ENCODE measurements around the gene COL5A1.

The COL5A1 gene

DNA sequence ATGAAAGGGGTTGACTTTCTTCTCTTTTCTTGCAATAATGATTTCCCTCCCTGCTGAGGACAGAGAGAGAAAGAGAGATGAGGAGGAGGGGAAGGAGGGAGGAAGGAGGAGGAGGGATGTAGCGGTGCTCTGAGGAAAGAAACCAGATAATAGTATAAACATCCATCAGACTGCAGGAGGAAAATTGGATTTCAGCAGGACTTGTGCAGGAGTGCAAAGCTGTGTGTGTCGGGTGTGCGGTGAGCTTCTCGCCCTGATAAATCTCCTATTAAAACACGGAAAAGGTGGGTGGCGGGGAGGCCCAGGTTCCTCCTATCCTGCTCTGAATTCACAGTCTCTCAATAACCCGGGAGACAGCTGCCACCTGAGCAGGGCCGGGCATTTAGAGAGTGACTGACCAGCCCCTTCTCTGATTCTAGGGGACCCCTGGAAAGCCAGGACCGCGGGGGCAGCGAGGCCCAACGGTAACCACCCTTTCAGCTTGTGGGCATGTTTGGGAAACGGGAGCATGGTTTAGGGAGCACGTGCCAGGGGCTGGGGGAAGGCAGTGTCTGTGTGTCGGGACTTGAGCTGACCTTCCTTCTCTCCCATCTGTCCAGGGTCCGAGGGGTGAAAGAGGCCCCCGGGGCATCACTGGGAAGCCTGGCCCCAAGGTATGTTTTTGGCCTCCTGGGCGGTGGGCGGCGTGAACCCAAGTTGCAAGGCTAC is 153.2 kb downstream of the COL5A1 start:
- no peaks in the 10 kb centered on the region for H3K27me3 Mint-ChIP-seq
- H3K9me3 Mint-ChIP-seq, result no peaks in the 10 kb centered on the region
- H3K36me3 Mint-ChIP-seq, result no peaks in the 10 kb centered on the region
- no peaks in the 10 kb centered on the region for H3K4me1 Mint-ChIP-seq
- no peak overlapping the region for H3K27ac Mint-ChIP-seq
- H3K4me3 Mint-ChIP-seq, result no peak overlapping the region

DNA sequence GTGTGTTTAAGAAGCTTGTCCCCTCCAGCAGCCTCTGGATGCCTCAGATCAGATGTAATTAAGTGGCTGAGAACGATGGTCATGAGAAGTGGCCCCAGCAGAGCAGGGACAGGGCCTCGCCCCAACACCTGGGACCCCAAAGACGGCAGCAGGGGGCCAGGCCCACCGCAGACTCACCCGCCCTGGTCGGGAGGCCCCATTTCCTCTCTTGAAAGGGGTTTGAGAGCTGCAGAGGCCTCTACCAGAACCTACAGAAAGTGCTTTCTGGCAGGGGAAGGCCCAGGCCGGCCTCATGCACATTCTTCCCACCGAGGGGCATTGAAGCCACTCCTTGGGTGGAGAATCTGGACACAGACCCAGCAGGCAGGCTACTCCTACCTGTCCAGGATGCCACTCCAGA is 153.8 kb downstream of the COL5A1 start:
- no peaks in the 10 kb centered on the region for H3K4me1 Mint-ChIP-seq
- no peaks in the 10 kb centered on the region for H3K36me3 Mint-ChIP-seq
- no peak overlapping the region for H3K4me3 Mint-ChIP-seq
- H3K9me3 Mint-ChIP-seq, result no peaks in the 10 kb centered on the region
- no peak overlapping the region for H3K27ac Mint-ChIP-seq
- H3K27me3 Mint-ChIP-seq, result no peaks in the 10 kb centered on the region

DNA sequence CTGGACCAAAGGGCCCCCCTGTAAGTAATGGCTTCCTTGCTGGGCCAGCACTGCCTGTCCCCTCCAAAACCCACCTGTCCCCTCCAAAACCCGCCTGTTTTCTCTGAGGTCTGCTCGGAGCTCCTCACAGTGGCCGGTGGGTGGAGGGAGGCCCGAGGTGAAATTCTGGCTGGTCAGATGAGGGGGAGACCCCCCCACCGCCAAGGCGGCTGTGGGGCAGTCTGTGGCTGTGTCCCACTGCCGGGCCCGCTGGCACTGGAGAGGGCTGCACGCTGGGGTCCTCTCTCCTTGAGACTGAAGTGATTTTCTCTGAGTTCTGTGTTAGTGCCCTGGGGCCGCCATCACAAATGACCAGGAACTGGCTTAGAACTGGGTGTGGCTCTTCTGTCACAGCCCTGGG is 155.3 kb downstream of the COL5A1 start:
- Mint-ChIP-seq H3K4me1 (no peaks in the 10 kb centered on the region), H3K9me3 (no peaks in the 10 kb centered on the region), H3K36me3 (no peaks in the 10 kb centered on the region), H3K27ac (no peak overlapping the region), H3K27me3 (no peaks in the 10 kb centered on the region), H3K4me3 (no peak overlapping the region)

DNA sequence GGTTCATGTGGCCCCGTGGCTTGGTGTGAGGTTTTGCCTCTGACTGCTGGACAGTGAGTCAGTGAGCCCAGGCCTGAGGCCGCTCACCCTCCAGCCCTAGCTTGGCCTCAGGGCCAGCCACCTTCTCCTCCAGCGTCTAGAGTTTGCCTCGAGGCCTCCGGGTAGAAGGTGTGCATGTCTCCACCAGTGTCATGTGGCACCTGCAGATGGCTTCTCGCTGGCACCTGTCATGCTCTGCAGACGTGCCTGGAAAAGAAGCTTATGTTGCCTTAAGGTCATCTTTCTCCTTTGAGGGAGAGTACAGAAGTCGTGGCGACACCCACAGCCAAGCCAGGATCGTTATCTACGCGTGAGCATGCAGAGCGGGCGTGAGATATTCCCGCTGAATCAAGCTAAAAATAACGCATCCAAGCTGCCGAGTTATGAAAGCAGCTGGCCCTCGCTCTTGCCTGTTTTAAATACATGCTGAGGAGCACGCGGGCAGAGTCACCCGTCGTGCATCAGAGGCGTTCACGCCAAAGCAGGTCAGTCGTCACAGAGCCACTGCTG is 159.3 kb downstream of the COL5A1 start:
- Mint-ChIP-seq H3K4me3 (no peak overlapping the region), H3K4me1 (no peaks in the 10 kb centered on the region), H3K27ac (no peak overlapping the region), H3K27me3 (no peaks in the 10 kb centered on the region), H3K36me3 (no peaks in the 10 kb centered on the region), H3K9me3 (no peaks in the 10 kb centered on the region)

DNA sequence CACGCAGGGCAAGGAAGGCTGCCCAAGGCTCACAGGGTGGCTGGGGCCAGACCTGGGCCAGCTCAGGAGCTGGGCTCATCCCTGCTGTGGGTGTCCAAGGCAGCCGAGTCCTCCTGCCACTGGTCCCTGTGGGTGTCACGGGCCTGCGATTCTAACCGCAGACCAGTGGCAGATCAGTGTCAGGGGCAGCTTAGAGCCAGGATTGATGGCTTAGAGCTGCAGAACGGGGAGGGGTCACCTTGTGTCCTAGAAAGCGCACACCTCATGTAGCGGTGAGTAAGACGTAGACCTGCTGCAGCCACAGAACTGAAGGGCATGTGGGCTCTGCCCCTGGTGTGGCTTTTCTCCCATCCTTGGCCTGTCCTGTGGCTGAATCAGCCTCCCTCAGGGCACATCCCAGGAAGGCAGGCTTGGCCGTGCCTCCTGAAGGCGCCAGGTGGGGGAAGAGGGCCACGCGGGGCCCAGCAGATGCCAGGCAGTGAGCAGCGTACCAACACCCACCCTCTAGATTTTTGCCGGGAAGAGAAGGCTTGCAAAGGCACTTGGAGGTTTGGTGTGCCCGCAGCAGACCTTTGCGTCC is 160.7 kb downstream of the COL5A1 start:
- H3K27me3 Mint-ChIP-seq, result no peaks in the 10 kb centered on the region
- no peak overlapping the region for H3K4me3 Mint-ChIP-seq
- H3K4me1 Mint-ChIP-seq, result no peaks in the 10 kb centered on the region
- no peaks in the 10 kb centered on the region for H3K36me3 Mint-ChIP-seq
- no peaks in the 10 kb centered on the region for H3K9me3 Mint-ChIP-seq
- no peak overlapping the region for H3K27ac Mint-ChIP-seq

DNA sequence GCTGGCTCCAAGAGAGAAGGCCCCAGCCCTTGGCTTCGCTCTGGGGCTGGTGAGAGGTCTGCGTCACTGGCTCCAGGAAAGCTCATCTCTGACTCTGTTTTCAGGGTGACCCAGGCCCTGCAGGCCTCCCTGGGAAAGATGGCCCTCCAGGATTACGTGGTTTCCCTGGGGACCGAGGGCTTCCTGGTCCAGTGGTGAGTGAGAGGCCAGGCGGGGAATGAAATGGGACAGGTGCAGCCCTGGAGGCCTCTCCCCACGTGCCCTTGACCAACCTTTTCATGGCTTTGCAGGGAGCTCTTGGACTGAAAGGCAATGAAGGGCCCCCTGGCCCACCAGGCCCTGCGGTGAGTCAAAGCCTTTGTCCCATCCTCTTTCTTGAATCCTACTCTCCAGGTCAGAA is 163.3 kb downstream of the COL5A1 start:
- Mint-ChIP-seq H3K4me1 (no peaks in the 10 kb centered on the region), H3K9me3 (no peaks in the 10 kb centered on the region), H3K36me3 (no peaks in the 10 kb centered on the region), H3K27ac (no peak overlapping the region), H3K27me3 (no peaks in the 10 kb centered on the region), H3K4me3 (no peak overlapping the region)

DNA sequence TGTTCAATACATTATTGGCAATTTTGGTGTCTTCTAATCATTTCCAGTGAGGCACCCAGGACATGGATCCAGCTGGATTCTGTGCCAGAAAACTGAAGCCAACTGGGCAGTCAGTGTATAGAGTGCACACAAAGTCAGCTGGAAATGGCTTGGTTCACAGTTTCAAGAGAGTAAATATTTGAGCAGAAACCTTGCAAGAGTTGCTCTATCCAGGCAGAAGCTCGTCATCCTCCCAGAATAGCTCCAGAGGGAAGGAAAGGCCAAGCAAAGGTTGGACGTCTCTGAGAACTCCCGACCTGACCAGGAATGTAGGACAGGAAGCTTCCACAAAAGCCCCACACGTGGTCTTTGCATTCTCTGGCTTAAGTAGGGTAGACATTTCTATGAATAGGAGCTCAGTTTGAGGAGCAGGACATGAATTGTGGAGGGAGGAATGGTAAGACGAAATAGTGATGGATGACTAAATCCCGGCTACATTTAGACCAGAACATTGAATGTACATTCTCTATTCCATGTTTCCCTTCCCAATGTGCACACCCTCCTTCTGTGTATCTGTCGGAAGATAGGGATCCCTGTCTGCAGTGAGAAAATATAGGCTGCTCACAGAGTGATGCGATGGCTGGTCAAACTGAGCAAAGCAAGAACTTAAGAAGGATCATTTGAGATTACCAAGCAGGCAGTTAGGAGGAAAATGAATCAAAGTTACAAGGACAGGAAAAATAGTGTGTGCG is 166.3 kb downstream of the COL5A1 start:
- no peaks in the 10 kb centered on the region for H3K4me1 Mint-ChIP-seq
- H3K4me3 Mint-ChIP-seq, result no peak overlapping the region
- H3K9me3 Mint-ChIP-seq, result no peaks in the 10 kb centered on the region
- H3K36me3 Mint-ChIP-seq, result no peaks in the 10 kb centered on the region
- H3K27ac Mint-ChIP-seq, result no peak overlapping the region
- H3K27me3 Mint-ChIP-seq, result no peaks in the 10 kb centered on the region

DNA sequence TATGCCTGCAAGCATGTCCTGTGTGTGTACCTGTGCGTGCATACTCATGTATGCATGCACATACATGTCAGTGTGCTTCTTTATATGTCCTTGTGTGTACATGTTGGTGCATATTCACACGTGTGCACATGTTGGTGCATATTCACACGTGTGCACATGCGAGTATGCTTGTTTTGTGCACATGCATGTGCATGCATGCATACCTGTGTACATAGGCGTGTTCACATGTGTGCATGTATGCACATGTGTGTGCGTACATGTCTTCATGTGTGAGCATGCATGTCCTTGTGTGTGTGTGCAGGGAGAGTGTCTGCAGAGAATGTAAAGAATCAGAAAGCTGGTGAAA is 166.8 kb downstream of the COL5A1 start:
- no peaks in the 10 kb centered on the region for H3K4me1 Mint-ChIP-seq
- no peaks in the 10 kb centered on the region for H3K27me3 Mint-ChIP-seq
- H3K9me3 Mint-ChIP-seq, result no peaks in the 10 kb centered on the region
- no peak overlapping the region for H3K27ac Mint-ChIP-seq
- H3K4me3 Mint-ChIP-seq, result no peak overlapping the region
- no peaks in the 10 kb centered on the region for H3K36me3 Mint-ChIP-seq

DNA sequence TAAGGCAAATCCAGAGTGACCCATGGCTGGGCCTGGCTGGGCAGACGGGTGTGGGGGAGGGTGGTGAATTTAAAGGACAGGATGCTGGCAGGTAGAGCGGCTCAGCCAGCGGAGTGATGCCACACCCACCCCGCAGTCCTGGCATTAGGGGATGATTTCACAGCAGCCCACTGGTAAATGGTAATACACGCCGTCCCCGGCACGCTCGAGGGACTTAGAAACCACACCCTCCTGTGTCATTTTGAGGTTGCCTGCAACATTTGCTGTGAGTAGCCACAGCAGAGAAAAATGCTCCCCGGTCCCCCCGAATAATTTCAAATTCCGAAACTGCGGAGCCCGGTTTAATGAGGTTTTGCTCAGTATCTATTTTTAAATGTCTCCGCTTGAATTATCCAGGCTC is 167.7 kb downstream of the COL5A1 start:
- H3K27me3 Mint-ChIP-seq, result no peaks in the 10 kb centered on the region
- no peak overlapping the region for H3K4me3 Mint-ChIP-seq
- no peaks in the 10 kb centered on the region for H3K9me3 Mint-ChIP-seq
- no peaks in the 10 kb centered on the region for H3K4me1 Mint-ChIP-seq
- no peak overlapping the region for H3K27ac Mint-ChIP-seq
- no peaks in the 10 kb centered on the region for H3K36me3 Mint-ChIP-seq

DNA sequence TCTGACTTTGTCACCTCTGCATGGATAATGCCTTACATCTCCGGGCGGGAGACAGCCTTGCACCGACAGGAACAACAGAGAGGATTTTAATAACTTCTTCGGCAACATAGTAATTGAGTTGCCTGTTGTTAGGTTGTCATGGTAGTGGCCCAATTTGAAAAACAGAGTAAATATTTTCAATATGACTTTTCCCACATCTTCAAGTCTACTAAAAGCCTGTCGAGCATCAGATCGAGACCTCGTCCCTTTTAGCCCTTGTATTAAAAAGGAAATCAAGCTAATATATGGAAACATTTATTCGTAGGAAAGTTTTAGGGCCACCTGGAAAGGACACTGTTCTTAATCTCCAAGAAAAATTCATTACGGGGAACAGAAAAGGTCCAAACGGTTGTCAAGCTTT is 168.2 kb downstream of the COL5A1 start:
- H3K9me3 Mint-ChIP-seq, result no peaks in the 10 kb centered on the region
- H3K4me1 Mint-ChIP-seq, result no peaks in the 10 kb centered on the region
- H3K27me3 Mint-ChIP-seq, result no peaks in the 10 kb centered on the region
- H3K4me3 Mint-ChIP-seq, result no peak overlapping the region
- H3K27ac Mint-ChIP-seq, result no peak overlapping the region
- no peaks in the 10 kb centered on the region for H3K36me3 Mint-ChIP-seq

DNA sequence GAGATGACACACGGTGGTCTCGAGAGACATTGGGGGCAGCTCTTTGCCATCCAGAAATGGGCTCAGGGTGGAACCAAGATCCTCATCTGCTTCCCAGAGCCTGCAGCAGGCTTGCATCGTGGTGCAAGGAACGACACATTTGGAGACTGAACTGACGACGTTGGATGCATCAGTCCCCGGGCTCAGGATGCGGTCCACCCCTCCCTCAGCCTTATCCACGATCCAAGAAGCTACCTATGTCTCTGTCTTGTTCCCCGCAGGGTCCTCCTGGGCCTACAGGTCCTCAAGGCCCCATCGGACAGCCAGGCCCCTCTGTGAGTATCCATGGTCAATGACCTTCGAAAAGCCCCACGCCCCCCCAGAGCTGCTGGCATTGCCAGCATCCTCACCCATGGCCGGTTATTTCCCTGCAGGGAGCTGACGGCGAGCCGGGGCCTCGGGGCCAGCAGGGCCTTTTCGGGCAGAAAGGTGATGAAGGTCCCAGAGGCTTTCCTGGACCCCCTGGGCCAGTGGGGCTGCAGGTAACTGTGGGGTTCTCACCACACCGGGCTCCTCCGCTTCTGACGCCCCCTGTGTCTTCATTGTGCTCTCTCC is 169.6 kb downstream of the COL5A1 start:
- Mint-ChIP-seq H3K9me3 (no peaks in the 10 kb centered on the region), H3K36me3 (no peaks in the 10 kb centered on the region), H3K27ac (no peak overlapping the region), H3K27me3 (no peaks in the 10 kb centered on the region), H3K4me1 (no peaks in the 10 kb centered on the region), H3K4me3 (no peak overlapping the region)

DNA sequence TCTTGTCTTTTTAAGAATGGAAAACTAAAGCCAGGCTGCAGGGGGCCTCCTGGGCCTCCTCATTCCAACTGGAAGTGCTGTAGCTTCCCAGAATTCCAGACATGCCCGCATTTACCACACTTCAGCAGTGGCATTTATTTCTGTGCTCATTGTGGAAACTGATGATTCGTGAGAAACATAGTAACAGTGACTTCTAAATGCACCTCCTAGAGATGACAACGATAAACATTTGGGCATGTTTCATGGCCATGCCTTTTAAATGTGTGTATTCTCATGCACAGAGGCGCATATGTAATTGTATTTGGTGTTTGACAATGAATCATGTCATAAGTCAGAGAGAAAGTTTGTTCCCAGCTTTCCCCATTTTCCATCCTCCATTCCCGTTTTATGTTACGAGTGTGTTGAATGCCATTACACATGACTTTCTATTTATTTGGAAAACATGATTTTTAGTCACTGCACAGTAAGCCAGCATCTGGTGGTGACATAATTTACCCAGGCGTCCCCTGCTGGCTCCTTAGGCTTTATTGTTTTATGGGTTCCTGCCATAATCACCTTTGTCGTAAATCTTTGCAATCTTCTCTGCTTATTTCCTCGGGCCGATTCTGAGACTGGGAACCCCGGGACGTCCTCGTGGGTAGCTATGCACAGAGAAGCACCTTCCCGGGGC is 170.2 kb downstream of the COL5A1 start:
- H3K4me1 Mint-ChIP-seq, result no peaks in the 10 kb centered on the region
- H3K4me3 Mint-ChIP-seq, result no peak overlapping the region
- H3K27me3 Mint-ChIP-seq, result no peaks in the 10 kb centered on the region
- H3K9me3 Mint-ChIP-seq, result no peaks in the 10 kb centered on the region
- no peak overlapping the region for H3K27ac Mint-ChIP-seq
- H3K36me3 Mint-ChIP-seq, result no peaks in the 10 kb centered on the region

DNA sequence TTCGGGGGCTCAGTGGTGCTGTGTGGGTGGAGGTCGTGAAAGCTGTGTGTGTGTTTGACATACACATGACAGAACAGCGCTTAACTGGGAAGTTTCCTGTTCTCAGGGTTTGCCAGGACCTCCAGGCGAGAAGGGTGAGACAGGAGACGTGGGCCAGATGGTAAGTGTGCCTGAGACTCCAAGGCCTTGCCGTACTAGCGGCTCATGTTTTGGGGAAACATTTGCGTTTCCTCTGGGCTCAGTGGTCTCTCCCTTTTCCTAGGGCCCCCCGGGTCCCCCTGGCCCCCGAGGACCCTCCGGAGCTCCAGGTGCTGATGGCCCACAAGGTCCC is 170.7 kb downstream of the COL5A1 start:
- Mint-ChIP-seq H3K36me3 (no peaks in the 10 kb centered on the region), H3K9me3 (no peaks in the 10 kb centered on the region), H3K27me3 (no peaks in the 10 kb centered on the region), H3K4me3 (no peak overlapping the region), H3K4me1 (no peaks in the 10 kb centered on the region), H3K27ac (no peak overlapping the region)

DNA sequence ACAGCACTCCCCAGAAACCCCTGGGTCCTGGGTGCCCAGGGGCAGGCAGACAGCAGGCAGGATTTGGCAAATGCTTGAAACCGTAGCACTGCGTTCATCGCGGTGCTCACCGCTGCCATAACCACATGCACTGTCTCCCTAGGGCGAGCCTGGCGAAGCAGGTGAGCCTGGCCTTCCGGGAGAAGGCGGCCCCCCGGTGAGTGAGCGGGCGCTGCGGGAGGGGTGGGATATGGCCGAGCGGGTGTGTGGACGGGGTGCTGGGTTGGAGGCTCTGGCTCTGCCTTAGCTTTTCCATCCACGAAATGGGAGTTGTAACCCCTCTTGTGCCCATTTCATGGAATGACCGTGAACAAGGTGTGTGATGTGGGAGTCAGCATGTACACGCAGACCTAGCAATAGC is 172.2 kb downstream of the COL5A1 start:
- no peaks in the 10 kb centered on the region for H3K36me3 Mint-ChIP-seq
- no peaks in the 10 kb centered on the region for H3K27me3 Mint-ChIP-seq
- H3K4me3 Mint-ChIP-seq, result no peak overlapping the region
- H3K4me1 Mint-ChIP-seq, result no peaks in the 10 kb centered on the region
- no peaks in the 10 kb centered on the region for H3K9me3 Mint-ChIP-seq
- no peak overlapping the region for H3K27ac Mint-ChIP-seq

DNA sequence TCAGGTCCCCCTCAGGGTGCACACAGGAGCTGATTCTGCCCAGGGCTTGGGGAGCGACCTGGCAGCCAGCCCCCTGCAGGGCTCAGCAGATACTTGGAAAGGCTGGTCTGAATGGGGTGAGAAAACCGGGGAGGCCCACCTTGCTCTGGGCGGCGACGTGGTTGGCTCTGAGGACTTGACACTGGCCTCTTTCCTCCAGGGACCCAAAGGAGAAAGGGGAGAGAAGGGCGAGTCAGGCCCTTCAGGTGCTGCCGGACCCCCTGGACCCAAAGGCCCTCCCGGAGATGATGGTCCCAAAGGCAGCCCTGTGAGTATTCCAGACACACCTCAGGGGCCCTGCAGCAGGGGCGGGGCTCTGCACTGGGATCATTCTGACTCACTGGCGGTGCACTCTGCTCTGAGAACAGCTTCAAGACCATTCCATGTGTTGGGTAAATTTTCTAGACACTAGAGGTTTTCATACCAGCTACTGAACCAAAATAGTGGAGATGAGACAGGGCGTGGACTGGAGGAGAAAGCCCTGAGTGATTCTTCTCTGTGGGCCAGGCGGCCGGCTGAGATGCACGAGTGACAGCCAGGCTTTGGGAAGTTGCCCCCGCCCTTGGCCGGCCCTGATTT is 173.1 kb downstream of the COL5A1 start:
- no peak overlapping the region for H3K27ac Mint-ChIP-seq
- H3K4me3 Mint-ChIP-seq, result no peak overlapping the region
- H3K36me3 Mint-ChIP-seq, result no peaks in the 10 kb centered on the region
- H3K9me3 Mint-ChIP-seq, result no peaks in the 10 kb centered on the region
- no peaks in the 10 kb centered on the region for H3K4me1 Mint-ChIP-seq
- no peaks in the 10 kb centered on the region for H3K27me3 Mint-ChIP-seq

Measured in activated naive CD4-positive, alpha-beta T cell treated with anti-CD3 and anti-CD28 coated beads, Interleukin-2, amount 50 U/mL, for 24 hours (primary cell).